NCI-H2081 (cell line): ENCODE measurements around the gene SMAD6.

ENCODE experiments used
- DNase-seq, 2 experiments: peaks; one replicate each; lab custom pipeline; 2025; lab: John Stamatoyannopoulos, UW

The SMAD6 gene

DNA sequence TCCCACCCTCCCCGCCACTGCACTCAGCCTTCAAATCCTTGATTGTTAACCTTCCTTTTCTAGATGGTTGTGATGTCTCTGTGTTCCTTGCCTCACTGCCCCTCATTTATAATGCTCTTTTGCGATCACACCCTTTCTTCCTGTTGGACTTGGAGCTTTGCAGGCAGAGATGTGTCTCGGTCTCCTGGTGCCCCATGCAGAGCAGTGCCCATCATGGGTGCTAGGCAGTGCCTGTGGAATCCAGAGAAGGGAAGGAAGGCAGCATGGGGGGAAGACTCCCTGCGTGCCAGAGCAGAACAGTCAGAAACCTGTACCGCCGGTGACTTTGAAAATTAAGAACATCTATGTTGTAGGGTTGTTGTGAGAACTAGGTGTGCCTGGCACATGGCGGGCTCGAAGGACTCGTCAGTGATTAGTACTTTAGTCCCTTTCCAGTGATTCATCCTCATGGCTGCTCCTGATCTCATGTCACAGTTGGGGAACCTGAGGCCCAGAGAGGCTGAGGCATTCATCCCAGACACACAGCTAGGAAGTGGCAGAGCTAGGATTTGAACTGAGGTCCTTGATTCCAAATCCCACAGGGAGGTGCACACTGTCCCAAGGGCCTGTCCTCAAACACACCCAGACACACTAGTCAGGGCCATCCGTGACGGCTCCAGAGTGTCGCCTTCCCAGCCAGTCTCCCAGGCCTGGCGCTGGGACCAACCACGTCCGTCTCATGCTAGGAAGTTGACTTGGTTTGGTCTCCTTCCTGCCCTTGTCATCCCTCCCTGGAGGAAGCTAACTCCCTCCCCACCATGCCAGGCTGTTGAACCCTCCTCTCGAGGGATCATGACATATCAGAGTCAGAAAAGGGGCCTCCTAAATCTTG, 58.3 kb downstream of the SMAD6 start:
- no peak for DNase-seq

DNA sequence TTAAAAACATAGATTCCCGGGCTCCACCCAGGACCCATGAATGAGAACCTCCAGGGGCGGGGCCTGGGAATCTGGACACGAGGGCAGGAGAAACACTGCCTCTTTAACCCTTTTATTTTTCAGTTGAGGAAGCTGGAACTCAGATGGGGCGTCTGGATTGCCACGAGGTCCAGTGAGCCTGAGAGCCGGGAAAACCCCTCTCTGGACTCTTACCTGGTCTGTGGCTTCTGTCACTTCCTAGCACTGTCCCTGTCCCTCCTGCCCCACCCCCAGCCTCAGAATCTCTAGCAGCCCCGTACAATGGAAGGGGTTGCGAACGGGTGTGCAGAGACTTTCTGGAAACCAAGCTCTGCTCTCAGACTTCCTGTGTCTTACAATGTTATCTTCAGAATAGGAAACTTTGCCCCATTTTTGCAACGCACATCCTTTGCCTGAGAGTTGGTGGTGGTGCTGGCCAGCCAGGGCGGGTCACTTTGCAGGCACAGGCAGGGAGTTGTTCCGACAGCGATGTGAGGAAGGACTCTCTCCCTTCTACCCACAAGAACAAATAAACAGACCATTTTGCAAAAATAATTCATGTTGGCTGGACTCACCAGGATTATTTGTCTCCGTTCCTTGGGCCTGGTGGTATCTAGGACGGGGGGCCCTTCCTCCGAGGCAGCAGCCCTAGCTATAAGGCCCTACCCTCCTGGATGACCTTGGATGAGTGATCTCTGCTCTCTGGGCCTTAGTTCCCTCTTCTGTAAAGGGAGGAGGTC, 59.1 kb downstream of the SMAD6 start:
- no peak for DNase-seq

DNA sequence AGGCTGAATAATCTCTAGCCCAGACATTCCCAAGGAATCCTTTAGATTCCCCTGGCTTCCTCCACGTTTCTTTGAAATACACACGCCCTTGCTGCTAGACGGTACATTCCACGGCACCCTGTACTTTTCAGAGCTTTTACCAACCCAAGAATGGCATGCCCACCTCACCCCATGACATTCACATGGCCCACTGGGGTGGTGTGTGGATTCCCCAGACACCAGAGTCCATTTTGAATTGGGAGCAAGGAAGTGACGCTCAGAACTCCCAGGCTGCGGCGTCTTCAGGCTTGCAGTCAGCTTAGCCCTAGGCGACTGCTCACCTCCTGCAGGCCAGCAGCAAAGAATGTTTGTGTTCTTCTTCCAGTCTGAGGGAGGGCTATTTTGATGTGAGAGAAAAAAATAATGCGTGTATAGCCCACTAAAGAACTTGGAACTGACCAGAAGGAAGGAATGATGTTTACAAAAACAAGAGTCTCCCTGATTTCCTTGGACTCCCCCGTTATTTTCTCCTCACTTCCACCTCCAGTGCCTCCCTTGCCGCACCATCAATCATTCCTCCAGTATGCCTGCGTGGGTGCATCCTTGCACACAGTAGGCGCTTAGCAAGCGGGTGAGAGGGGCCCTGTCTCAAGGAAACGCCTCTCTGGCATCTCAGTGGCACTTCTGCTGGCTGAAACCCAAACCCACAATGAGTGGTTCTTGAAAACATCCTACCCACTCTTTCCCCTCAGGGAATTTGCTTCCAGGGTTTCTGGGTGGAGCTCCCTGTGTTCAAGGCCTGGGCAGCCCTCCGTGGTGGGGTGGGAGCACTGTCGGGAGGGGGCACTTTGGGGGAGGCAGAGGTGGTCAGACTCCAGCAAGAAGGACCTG, 59.9 kb downstream of the SMAD6 start:
- DNase-seq = no peak

DNA sequence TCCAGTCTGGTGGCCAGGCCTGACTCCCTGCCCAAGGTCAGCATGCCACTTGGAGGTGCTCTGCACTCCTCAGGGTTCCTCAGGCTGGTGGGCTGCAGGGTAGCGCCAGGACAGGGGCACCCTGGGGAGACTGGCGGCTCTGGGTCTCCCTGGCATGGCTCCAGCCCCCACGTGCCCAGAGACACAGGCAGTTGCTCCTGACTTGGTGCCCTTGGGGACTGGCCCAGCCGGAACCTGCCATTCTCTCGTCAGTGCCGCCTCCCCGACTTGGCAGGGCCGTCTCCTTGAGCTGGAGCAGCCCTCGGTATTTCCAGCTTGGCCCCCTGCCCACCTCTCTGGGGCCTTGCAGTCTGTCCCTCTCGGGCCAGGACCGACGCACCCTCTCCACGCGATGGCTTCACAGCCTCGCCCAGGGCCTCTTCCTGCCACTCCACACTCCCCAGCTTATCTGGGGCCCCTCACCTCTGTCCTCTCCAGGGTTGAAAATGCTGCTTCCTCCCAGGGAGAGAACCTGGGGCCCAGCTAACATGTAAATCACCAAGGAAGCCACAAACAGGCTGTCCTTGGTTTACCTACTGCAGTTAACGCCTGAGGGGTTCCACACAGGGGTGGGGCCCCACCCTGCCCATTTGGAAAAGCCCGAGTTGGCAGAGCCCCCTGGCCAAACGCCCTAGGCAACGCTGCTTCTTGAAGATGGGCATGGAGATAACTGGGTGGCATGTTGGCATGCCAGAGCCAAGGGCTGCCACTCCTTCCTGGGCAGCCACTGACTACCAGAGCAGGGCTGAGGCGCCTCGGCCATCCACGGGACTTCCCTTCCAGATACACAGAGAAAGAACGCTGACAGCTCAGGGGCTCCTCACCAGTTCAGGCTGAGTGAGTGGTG, 61.4 kb downstream of the SMAD6 start:
- no peak for DNase-seq

GRCh38 chr15:66764072-66764786, 62.2 kb downstream of the SMAD6 start:
- DNase-seq = no peak

DNA sequence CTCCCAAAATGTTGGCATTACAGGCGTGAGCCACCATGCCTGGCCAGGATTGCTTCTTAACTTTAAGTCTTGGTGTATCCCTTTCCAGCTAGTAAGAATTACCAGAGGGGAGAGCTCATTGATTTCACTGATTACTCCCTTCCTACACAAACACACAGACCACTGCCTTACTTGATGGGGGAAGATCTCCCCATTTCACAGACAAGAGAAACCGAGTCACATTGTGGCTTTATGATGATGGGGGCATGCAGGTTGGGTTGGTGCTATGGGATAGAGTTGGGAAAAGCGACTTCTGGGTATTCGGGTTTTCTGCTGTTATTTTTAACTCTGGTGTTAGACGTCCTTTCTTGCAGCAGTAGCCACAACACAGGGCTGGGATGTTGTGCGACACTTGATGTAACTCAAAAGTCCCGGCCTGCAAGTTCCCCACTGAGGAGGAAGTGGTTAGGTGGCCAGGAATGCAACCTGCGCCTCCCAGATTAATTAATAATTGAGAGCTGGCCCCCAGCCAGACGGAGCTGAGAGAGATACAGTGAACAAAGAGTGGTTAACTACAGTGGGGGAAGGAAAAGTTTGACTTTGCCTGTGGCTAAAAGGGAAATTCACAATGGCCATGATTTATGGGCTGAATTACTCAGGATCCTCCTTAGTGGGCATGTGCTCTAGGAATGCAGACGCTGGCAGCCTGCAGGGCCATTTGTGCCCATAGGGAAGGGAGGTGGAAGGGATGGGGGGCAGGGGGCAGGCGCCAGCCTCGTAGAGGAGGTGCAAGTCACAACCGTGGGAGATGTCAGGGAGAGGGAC, 63.6 kb downstream of the SMAD6 start:
- DNase-seq = no peak

- no peak for DNase-seq
Observed at GRCh38 chr15:66766282-66767230, 64.5 kb downstream of the SMAD6 start.

DNA sequence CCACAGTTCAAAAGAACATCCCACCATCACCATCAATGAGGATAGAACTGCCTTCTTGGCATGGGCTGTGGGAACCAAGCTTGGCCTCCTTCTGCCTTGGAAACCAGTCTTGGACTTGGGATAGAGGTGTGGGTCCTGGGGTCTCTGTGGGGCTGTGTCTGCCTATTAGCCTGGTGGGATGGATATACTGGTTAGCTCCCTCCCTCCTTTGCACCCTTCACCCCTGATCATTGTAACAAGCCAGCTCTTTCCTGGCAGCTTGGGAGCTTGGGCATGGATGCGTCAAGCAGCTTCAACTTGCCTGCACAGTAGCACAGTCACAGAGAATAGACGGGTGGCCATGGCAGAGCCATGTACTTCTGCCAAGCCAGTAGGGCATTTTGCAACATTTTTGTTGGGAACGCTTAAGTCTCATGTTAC, 65.2 kb downstream of the SMAD6 start:
- no peak for DNase-seq

- DNase-seq = no peak
Observed at GRCh38 chr15:66768987-66769386, 67.0 kb downstream of the SMAD6 start.

DNA sequence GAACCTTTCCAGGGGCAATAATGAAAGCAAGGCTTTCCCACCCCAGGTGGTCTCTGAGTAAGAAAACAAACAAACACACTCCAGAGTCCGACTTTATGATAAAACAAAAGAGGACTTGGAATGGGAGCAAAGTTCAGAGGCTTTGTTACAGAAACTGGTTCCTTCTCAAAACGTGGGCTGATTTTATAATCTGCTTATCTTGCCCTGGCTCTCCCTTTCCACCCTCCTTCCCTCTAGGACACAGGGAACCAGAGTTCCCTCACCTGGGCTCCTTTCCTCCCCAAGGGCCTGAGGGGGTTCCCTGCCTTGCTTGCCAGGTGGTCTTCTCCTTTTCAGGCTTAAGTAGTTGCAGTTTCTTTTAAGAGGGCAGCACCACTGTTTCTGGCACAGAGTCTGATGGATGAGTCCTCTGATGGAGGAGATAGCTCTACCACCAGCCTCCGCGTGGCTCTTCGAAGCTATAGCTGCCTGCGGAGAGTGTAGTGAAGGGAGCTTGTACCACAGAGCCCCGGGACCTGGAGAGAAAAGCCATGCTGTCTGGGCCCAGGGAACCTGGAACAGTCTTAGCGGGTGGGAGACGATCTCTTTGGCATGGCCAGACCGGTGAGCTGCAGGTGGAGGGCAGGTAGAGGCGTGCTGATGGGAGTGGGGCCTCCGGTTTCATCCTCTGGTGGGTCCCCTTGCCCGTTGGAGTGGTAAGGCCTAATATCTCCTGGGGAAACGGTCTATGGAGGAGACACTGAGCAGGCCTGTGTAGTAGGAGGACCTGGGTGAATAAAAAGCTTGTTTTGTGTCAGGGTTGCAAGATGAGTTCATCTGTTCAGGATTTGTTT, 68.7 kb downstream of the SMAD6 start:
- no peak for DNase-seq

DNA sequence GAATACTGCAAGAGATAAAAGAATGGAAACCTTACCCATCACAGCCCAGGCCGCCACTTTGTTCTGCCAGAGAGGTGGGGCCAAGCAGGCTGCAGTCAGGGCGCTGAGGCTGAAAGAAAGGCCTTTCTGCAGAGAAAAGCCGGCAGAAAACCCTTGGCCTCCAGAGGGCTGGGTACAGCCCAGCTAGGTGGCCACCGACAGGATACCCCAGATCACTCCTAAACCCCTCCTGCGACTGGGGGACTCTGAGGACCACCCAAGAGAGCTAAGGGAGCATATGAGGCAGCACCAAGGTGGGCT, 69.3 kb downstream of the SMAD6 start:
- no peak for DNase-seq

GRCh38 chr15:66772604-66773128, 70.6 kb downstream of the SMAD6 start:
- no peak for DNase-seq

DNA sequence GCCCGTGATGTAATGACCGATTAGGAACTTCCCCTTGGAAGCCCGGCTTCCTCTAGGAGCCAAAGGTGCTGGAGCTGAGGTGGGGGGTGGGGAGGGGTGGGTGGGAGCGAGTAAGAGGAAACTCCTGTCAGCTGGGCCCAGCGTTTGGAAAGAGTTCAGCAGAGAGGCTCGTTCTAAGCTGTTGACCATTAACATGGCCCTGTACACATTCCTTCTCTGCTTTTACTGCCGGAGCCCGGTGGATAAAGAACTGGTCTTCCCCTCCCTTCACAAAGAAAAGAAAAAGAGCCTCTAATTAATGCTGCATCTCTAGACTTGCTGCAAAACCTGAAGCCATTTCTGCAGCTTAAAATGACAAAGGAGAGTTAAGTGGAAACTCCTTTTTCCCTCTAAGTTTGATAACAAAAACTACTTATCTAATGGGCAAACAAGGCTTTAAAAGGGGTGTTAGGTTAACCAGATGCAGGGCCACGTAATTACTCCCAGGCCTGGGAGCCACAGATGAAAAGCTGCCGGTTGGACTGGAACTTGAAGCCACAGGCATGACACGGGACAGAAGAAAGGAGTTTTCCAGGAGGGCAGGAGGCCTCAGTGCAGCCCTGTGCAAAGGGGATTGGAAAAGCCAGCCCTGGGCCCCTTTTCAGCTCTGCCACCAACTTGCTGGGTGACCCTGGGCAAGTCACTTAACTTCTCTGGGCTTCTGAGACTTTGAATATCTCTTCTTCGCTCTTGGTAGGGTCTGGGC, 71.3 kb downstream of the SMAD6 start:
- DNase-seq = no peak

DNA sequence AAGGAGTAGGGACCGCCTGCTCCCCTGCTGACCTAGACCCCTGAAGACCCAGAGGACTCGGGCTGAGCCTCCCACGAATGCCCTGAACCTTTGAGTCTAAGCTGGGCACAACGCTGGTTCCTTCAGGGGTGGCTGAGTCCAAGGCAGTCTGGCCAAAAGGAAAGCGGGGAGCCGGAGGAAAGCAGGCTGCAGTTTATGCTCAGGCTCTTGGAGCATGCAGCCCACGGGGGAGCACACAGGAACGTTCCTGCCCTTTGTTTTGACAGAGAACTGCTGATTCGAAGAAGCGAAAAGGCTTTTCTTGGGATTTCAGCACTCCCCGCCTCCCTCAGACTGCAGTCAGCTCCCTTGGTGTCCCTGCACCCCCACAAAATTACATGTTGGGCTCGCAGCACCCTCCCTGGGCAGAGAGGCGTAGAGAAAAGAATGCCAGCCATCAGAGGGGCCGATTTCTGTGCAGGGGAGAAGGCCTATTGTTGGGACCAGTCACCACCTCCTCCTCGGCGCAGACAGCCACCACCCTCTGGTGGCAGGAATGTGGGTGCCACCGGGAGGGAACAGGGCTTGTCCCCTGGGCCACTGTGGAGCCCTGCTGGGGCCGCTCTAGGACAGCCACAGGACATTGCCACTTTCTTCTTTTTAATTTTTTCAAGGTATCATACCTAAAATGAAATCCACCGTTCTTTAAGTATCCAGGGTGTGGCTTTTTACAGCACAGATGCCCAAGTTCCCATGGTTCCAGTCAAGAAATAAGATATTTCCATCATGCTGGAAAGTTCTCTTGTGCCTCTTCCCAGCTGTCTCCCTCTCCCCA, 72.2 kb downstream of the SMAD6 start:
- peak; percentile 71 for DNase-seq

GRCh38 chr15:66775127-66776105, 73.4 kb downstream of the SMAD6 start:
- DNase-seq = peak in 1 of 2 experiments; percentile 14
